PC-3 (cell line): ENCODE data around the gene GPR156.

Source experiments
- CTCF ChIP-seq: fragments of 300-600 bp; sonication (generic); conservative IDR thresholded peaks from 2 replicates; pipeline ENCODE4 v1.5.1; 2017; ENCODE audit warnings: antibody characterized with exemption, low read depth, mild to moderate bottlenecking, low read length
- EZH2 ChIP-seq: fragments of 300-600 bp; sonication (generic); IDR thresholded peaks from one replicate; pipeline ENCODE4 v1.6.1; 2017; ENCODE audit warnings: antibody characterized with exemption, mild to moderate bottlenecking, low read length; ENCODE audit not compliant: unreplicated experiment
- EZH2phosphoT487 ChIP-seq: fragments of 300-600 bp; sonication (generic); IDR thresholded peaks from 2 replicates; pipeline ENCODE4 v1.6.1; 2018; ENCODE audit warnings: mild to moderate bottlenecking, antibody characterized with exemption, low read length, borderline replicate concordance

- TF ChIP-seq CTCF = no peak
- TF ChIP-seq EZH2 = no peak
- TF ChIP-seq EZH2phosphoT487 = no peak
Measured at GRCh38 chr3:120169407-120169806, 115.6 kb downstream of the GPR156 start.
